GM12872 (cell line): Measurements from ENCODE around the gene ABCC2.

Source experiments
- TF ChIP-seq, protein P1 (sequence below): IDR thresholded peaks from 3 replicates; pipeline ENCODE4 v1.5.1; 2011; ENCODE audit warnings: low read depth, mild to moderate bottlenecking, low read length, moderate library complexity; ENCODE audit not compliant: insufficient read depth

The ABCC2 gene

DNA sequence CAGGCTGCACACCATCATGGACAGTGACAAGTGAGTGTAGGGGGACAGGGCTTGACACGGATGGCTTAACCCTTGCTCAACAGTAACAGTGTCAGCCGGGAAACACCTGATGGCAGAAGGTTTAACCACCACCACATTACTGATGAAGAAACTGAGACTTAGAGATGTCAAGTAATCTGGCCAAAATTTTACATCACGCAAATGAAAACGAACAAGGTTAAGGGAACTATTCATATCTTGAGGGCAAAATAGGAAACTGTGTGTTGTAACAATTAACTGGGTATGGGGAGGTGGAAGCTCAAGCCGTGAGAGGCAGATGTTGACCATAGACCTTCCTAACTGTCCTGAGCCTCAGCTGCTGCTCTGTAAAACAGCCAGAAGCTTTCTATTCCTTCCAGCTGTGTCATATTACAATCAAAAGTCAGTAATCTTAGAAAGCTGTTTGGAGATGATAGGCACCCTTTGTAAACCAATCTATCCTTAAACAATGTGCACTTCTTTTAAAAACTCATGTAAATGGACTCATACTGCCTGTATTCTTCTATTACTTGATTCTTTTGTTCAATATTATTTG lies 68.4 kb downstream of the ABCC2 start:
- TF ChIP-seq, protein P1, sequence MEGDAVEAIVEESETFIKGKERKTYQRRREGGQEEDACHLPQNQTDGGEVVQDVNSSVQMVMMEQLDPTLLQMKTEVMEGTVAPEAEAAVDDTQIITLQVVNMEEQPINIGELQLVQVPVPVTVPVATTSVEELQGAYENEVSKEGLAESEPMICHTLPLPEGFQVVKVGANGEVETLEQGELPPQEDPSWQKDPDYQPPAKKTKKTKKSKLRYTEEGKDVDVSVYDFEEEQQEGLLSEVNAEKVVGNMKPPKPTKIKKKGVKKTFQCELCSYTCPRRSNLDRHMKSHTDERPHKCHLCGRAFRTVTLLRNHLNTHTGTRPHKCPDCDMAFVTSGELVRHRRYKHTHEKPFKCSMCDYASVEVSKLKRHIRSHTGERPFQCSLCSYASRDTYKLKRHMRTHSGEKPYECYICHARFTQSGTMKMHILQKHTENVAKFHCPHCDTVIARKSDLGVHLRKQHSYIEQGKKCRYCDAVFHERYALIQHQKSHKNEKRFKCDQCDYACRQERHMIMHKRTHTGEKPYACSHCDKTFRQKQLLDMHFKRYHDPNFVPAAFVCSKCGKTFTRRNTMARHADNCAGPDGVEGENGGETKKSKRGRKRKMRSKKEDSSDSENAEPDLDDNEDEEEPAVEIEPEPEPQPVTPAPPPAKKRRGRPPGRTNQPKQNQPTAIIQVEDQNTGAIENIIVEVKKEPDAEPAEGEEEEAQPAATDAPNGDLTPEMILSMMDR = no peak

DNA sequence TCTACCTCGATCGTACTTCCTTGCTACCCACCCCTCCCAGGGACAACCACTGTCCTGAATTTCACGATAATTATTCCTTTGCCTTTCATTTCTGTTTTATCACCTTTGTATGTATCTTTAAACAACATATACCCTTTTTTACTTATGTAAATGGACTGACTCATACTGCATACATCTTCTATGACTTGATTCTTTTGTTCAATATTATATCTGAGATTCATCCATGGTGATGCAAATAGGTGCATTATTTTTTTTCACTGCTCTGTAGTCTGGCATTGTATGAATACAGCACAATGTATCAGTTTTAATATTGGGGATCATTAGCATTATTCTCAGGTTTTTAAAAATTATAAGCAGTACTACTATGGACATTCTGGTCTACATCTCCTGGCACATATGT lies 69.4 kb downstream of the ABCC2 start:
- TF ChIP-seq, protein P1 = no peak

DNA sequence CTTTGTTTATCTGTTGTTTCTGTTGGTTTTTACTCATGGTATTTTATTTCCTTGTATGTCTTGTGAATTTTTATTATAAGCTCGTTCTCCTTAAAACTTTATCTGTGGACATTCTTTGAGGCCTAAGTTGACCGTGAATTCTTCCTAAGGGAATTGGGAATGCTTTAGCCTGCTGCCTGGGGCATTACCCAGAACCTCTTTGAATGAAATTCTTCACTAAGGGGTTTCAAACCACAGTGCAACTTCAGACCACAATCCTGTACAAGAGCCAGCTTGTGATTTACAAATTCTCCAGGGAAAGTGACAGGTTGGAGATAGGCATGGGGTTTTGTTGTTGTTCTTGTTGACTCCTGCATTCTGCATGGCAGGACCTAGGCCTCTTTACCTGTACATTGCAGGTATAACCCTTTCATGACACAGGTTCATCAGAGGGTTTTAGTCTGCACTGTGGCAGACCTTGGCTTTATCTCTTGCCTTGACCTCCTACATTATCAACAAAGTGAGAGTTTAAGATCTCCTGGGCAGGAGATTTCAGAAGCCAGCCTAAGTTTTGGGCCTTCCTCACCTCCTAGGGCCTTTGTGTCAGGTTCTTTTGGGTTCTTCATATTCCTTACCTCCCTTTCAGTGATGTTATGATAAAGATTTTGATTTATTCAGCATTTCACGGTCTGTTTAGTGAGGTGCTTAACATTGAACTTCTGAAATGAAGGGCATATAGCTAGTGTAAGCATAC lies 70.2 kb downstream of the ABCC2 start:
- TF ChIP-seq, protein P1 = no peak

DNA sequence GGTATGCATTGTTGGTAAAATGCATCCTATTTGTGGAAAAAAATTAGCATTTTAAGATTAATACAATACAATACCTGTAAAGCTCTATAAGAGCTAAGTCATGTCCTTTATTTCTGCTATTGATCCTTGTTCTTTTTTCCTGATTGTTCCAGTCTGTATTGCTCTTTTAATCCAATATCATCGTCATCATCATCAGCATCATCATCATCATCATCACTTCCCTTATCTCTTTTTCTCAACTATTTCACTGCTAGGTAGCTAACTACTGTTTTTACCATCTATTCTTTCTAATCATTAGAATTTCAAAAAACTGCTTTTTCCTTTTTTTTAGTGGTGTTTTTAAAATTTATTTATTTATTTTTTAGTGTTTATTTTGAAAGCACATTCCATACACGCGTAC lies 71.2 kb downstream of the ABCC2 start:
- TF ChIP-seq, protein P1 = no peak

DNA sequence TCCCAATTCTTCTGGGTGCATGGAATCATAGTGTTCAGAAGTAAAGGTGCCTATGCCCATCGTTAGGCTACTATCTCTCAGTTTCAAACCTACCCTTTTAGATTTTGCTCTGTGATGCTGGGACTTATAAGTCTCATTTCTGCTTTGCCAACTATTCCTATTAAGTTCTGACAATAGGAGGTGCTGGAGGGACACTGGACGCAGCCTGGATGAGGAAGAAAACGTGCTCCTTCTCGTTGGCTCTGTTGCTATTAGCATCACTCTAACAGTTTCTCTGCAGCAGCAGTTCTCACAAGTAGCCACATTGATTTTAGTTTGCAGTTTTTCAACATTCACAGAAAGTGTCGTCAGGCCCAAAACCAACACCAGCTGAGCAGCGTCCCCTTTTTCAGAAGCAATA lies 72.4 kb downstream of the ABCC2 start:
- TF ChIP-seq, protein P1 = no peak

DNA sequence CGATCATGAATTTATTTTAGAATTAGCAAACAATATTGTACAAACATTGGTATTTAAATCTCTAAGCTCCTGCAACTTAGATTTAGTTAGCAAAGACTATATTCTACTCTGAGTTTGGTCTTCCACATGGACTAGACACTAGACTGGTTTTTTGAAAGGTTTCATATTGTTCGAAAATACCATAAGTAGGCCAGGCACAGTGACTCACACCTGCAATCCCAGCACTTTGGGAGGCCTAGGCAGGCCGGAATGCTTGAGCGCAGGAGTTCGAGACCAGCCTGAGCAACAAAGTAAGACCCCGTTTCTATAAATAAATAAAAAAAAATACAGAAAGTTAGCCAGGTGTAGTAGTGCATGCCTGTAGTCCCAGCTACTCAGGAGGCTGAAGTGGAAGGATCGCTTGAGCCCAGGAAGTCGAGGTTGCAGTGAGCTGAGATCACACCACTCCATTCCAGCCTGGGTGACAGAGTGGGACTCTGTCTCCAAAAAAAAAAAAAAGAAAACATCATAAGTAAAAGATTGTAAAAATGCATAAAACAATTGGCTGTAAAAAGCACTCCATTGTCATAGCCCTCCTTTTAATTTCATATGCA lies 73.1 kb downstream of the ABCC2 start:
- TF ChIP-seq, protein P1 = no peak

DNA sequence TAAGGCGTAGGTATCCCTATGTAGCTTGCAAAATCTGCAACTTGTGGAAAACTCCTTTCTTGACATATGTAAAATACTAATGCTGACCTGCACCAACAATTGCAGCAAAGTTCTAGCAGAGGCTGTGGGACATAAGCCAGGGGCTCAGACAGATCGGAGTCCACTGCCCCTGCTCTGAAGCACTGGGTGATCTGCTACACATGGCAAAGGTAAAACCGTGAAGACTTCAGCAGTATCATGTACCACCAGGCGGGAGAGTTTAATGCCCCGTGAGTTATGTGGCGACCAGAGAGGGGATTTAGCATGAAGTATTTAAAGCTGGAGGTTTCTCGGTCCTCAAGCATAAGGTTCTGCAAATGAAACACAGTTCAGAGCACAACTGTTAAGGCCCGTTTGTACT lies 76.4 kb downstream of the ABCC2 start:
- TF ChIP-seq, protein P1 = no peak
